ENCODE results near the gene ZNF627.

DNA sequence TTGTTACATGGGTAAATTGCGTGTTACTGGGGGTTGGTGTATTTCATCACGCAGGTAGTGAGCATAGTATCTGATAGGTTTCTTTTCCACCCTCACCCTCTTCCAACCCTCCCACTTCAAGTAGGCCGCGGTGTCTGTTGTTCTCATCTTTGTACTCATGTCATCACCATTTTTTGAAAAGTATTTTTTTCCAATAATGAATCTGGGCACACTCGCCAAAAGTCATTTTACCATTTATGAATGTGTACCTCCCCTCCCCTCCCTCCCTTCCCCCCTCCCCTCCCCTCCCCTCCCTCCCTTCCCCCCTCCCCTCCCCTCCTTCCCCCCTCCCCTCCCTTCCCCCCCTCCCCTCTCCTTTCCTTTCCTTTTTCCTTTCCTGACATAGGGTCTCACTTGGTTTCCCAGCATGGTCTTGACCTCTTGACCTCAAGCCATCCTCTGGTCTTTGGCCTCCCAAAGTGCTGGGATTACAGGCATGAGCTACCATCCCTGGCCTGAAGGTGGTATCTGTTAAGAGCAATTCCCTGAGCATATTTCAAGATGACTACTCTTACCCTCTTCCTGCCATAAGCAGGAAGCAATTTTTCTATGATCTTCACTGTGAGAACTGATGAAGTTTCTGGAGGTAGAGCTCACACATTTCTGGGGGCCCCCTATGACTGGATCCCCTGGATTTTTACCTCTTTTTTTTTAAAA is 15.7 kb downstream of the ZNF627 start:
- TF ChIP-seq POLR2A (IDR thresholded peaks at IDR 0.05; ENCODE audit: control extremely low read depth in 1 of 2, low read depth in 2 of 2, low read length in 2 of 2) (no peak), SP1 (IDR thresholded peaks at IDR 0.05; ENCODE audit: low read depth, low read length) (no peak), POLR2AphosphoS5 (IDR thresholded peaks at IDR 0.05; ENCODE audit: low read depth, low read length) (no peak), SIRT6 (IDR thresholded peaks at IDR 0.05; ENCODE audit: low read length) (no peak), KDM1A (IDR thresholded peaks at IDR 0.05; ENCODE audit: borderline replicate concordance, low read length) (no peak), SP2 (IDR thresholded peaks at IDR 0.05; ENCODE audit: low read length) (no peak), CEBPB (IDR thresholded peaks at IDR 0.05; ENCODE audit: low read depth, low read length) (no peak), GTF2F1 (IDR thresholded peaks at IDR 0.05; ENCODE audit: borderline replicate concordance, low read depth, low read length) (no peak), RNF2 (IDR thresholded peaks at IDR 0.05; ENCODE audit: borderline replicate concordance, low read depth, low read length, missing control alignments, poor library complexity, severe bottlenecking) (no peak), SIN3A (conservative IDR thresholded peaks at IDR 0.05 in 1 of 2, IDR thresholded peaks at IDR 0.05 in 1 of 2; ENCODE audit: low read depth in 1 of 2, low read length in 2 of 2) (no peak)
- TF ChIP-seq, protein P1, sequence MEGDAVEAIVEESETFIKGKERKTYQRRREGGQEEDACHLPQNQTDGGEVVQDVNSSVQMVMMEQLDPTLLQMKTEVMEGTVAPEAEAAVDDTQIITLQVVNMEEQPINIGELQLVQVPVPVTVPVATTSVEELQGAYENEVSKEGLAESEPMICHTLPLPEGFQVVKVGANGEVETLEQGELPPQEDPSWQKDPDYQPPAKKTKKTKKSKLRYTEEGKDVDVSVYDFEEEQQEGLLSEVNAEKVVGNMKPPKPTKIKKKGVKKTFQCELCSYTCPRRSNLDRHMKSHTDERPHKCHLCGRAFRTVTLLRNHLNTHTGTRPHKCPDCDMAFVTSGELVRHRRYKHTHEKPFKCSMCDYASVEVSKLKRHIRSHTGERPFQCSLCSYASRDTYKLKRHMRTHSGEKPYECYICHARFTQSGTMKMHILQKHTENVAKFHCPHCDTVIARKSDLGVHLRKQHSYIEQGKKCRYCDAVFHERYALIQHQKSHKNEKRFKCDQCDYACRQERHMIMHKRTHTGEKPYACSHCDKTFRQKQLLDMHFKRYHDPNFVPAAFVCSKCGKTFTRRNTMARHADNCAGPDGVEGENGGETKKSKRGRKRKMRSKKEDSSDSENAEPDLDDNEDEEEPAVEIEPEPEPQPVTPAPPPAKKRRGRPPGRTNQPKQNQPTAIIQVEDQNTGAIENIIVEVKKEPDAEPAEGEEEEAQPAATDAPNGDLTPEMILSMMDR (IDR thresholded peaks at IDR 0.05; ENCODE audit: control extremely low read depth in 1 of 3, insufficient read depth in 1 of 3, low read depth in 1 of 3, low read length in 3 of 3) = peak in 2 of 3 experiments; percentile 8 to 33; a peak in 1 of 4 replicates
